ENCODE results near the gene B4GALT3. TPM values are rescaled to one million over a fixed set of nuclear protein-coding genes. Genes with fewer than 3 reads are reported as not detected.
A peak's percentile ranks its signal among the peaks of the same experiment; 100 is the strongest.

The B4GALT3 gene
- total RNA-seq, 1 experiment from 2014 or later = 40.4 TPM

DNA sequence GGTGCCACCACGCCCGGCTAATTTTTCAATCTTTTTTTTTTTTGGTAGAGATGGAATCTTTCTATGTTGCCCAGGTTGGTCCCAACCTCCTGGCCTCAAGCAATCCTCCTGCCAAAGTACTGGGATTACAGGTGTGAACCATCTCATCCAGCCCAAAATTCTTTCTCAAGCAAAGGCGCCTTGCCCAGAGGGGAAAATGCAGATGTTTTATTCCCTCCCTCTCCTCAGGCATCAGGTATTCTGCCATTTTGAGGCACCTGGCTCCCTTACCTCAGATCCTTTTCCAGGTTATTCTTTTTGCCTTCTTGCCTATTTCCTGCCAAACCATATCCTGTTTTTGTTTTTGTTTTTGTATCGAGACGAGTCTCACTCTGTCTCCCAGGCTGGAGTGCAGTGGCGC lies 11.1 kb upstream of the B4GALT3 start:
- no peak for DNase-seq (ENCODE audit: low read depth)

DNA sequence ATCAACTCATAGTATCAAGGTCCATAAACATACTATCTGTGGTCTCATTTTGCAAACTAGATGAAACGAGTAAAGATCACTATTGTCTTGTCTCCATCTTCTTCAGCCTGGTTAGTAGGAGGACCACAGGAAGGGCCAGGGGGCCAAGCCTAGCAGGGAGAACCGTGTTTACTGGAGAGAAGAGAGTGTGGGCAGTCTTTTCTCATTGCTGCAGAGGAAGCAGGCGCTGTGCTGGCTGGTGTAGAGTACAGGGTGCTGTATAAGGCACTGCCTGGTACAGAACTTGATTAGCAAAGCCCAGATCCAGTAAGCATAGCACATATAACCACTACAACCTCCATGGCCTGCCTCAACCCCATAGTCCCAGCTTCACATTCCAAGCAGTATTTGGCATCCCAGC lies 10.0 kb upstream of the B4GALT3 start:
- no peak for DNase-seq (ENCODE audit: low read depth)

DNA sequence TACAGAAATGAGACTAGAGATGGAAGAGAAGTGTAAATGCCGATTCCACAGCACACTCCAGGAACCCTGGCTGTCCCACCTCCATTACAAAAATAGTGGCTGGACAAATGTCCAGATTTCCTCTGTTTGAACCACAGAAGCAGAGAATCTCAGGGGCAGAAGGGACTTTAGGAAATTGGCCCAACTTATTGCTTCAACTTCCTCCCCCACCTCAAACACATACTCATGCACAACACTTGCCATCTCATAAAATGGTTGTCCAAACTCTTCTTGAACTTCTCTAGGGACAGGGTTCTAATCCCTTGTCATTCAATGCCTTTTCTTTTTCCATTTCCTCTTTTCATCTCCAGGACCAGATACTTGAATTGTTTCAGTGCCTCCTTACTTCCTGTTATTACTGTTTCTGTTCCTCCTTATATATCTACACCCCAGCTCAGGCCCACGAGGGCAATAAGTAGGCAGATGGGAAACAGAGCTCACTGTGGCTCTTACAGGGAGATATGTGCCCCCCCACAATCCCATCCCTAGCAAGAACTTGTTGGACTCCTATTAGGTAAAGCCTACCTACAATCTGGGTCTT lies 8.5 kb upstream of the B4GALT3 start:
- no peak for DNase-seq (ENCODE audit: low read depth)

GRCh38 chr1:161185282-161185682 lies 8.0 kb upstream of the B4GALT3 start:
- DNase-seq (ENCODE audit: low read depth) = peak; percentile 98

- DNase-seq (ENCODE audit: low read depth) = peak; percentile 77
Observed at GRCh38 chr1:161182214-161182613, 4.9 kb upstream of the B4GALT3 start.

- peak; percentile 55 for DNase-seq (ENCODE audit: low read depth)
Observed at GRCh38 chr1:161180639-161181038, 3.3 kb upstream of the B4GALT3 start.

GRCh38 chr1:161179698-161180097 lies 2.4 kb upstream of the B4GALT3 start:
- DNase-seq (ENCODE audit: low read depth) = no peak

- DNase-seq (ENCODE audit: low read depth) = no peak
Observed at GRCh38 chr1:161177936-161178244, 583 bp upstream of the B4GALT3 start.

DNA sequence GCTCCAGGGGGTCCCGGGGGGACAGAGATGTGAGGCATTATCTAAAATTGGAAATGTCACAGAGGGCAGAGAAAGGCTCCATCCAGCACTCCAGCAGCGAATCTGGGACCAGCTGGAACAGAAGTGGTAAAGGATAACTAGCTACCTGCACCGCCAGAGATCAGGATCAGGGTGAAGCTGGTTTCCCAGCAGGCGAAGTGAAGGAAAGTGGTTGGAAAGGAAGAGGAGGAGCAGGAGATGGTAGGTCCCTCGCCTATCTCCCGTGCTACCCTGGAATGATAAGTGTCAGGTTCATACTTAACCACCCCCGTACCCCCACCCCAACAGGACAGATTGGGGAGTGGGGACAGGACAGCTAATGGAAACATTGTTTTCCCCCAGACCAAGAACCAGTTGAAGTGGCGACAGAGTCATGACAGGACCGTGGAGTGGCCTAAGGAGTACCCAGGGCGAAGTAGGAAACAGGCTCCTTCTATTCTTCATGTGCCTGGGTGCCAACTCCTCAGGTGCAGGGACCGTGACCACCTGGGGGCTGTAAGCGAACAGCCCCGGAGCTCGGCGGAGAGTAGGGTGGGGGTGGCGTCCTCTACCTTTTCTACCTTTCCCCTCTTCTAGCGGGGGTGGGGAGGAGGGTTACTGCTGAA lies 717 bp downstream of the B4GALT3 start:
- DNase-seq (ENCODE audit: low read depth) = no peak

DNA sequence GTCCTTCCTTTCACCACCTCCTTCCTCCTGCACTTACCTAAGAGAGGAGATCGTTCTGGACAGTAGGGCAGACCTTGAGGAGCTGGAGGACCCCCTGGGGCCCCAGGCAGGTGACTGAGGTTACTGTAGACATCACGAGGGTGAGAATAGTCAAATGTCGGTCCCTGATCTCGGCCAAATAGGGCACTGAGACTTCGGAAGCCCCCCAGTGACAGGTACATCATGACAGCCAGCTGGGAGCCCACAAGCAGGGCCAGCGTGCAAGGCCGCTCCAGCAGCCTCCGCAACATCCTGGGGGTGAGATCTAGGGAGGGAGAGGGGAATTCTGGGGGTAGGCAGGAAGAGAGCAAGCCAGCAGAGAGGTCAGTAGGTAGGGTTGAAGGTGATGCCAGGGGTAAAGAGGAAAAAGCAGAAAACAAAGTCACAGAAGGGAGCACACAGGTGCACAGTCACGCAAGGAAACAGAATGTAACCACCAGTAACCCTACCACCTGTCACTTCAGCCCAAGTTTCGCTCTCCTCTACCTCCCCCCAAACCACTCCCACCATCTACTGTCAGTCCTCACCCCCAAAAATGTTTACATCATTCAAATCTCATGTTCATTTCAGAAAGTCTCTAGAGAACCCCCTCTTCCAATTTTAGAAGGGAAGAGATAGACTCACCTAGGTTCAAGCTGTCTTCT lies 1.4 kb downstream of the B4GALT3 start:
- no peak for DNase-seq (ENCODE audit: low read depth)

- no peak for DNase-seq (ENCODE audit: low read depth)
Observed at GRCh38 chr1:161174911-161175310, 2.4 kb downstream of the B4GALT3 start.

- no peak for DNase-seq (ENCODE audit: low read depth)
Observed at GRCh38 chr1:161173711-161174110, 3.6 kb downstream of the B4GALT3 start.

- DNase-seq (ENCODE audit: low read depth) = peak; percentile 92
Observed at GRCh38 chr1:161172776-161173376, 4.4 kb downstream of the B4GALT3 start.

DNA sequence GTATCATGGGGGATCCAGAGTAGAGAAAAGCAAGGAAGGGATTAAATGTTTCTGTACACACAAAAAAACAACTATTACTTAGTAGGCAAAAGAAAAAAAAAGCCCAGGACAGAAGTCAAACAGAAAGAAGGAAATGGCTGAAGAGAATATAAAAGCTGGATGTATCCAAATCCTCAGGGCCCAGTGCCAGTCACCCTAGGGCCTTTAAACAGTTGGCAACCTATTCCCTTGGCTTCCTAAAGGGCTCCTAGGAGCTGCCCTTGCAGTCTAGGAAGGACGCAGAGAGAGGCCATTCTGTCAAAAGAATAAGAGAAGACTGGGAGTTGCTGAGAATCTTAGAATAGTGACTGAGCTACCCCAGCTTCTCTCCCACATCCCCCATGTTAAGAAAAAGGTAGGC lies 5.0 kb downstream of the B4GALT3 start:
- DNase-seq (ENCODE audit: low read depth) = no peak

GRCh38 chr1:161171696-161172095 lies 5.6 kb downstream of the B4GALT3 start:
- DNase-seq (ENCODE audit: low read depth) = no peak

DNA sequence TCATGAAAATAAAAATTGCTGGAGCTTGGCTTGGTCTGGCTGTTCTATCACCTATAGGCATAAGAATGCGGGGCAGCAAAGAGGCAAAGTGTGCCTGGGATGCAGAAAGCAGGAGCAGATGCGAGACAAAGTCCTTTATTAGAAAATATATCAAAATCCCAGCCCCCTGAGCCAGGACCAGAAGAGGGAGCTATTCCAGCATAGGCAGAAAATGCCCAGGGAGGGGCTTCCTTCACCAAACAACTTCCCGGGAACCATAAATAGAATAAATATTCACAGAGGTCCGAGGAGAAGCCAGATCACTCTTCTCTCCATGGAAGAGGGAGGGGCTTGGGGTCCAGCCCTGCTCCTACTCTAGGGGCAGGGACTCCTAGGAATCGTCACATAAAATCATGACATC lies 6.1 kb downstream of the B4GALT3 start:
- no peak for DNase-seq (ENCODE audit: low read depth)

GRCh38 chr1:161168906-161169305 lies 8.4 kb downstream of the B4GALT3 start:
- no peak for DNase-seq (ENCODE audit: low read depth)

DNA sequence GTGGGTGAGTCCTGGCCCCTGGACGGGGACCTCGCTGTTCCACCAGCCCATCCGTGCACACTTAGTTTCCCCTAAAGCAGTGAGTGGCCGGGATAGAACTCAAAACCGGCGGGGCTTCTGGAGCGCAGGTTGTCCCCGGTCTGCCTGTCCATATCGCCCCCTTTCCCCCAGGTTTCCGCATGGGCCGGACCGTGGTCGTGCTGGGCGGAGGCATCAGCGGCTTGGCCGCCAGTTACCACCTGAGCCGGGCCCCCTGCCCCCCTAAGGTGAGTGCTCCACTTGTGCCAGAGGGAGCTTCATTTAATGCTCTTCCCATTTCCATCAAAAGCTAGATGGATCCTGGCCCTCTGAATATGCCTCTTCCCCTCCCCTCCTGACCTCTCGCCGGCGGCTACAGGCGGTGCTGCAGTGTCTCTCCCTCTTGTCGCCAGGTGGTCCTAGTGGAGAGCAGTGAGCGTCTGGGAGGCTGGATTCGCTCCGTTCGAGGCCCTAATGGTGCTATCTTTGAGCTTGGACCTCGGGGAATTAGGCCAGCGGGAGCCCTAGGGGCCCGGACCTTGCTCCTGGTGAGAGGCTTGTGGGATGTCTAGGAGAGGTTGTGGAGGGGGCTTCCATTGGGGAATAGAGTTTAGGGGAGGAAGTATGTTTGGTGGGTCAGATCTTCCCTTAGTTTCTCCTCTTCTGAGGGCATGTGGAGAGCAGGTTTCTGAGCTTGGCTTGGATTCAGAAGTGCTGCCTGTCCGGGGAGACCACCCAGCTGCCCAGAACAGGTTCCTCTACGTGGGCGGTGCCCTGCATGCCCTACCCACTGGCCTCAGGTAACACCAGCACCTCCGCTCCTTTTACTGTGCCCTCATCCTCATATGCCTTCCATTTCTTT lies 10.4 kb downstream of the B4GALT3 start:
- DNase-seq (ENCODE audit: low read depth) = no peak

DNA sequence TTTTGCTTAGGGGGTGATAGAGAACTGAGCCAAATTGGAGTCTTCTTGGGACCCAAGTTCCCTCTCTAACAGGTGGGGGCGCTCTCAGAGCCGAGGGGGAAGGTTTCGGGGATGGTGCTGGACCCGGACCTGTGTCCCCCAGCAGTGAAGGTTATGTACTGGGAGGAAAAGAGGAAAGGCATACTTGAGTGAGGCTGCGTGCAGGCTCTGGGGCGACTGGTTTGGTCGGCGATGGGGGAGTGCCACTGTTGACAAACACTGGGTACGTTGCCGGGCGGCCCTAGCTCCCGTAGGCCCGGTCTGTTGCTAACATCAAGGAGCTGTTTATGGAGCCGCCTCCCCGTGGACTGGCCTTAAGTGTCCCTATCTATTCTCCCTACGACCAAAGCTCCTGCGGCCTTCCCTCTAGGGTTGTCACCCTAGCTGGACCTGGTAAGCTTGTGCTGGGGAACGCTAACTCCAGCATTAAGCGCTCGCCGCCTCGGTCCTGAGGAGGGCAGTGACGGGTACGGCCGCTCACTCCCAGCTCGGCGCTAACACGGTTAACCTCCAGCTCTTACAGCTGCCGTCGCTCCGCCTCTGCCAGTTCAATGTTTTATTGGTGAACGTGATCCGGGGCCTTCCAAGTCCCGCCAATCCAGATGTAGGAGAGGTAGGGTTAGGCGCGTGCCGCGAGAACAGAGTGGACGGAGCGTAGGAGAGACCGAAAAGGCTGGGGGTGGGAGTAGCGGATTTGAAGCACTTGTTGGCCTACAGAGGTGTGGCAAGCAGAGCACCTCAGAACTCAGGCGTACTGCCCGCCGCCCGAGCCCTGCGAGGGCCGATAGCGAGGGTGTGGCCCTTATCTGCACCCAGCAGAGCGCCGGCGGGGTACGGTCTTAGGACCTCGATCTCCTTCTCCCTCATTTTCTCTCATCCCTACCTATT lies 11.3 kb downstream of the B4GALT3 start, which contains the start of gene PPOX:
Gene PPOX, plus strand, starts transcription at position 685 of the 927 bp plus-strand sequence. CDS start 422 bp downstream, outside the sequence.
- DNase-seq (ENCODE audit: low read depth) = peak; percentile 97

DNA sequence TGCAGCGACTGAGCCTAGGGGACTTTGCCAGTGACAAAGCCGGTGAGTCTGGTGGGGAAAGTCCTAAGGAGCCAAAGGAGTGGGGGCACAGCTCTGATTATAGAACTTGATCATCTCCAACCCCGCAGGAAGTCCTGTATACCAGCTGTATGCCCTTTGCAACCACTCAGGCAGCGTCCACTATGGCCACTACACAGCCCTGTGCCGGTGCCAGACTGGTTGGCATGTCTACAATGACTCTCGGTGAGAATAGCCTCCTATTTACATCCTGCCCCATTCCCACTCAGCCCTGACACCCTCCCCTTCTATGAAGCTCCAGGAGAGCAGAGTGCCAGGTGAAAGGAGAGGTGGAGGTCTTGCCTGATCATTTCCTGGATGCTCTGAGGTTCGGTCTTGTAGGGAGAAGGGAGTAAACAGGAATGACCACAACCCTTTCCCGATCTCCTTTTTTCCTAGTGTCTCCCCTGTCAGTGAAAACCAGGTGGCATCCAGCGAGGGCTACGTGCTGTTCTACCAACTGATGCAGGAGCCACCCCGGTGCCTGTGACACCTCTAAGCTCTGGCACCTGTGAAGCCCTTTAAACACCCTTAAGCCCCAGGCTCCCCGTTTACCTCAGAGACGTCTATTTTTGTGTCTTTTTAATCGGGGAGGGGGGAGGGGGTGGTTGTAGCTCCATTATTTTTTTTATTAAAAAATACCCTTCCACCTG lies 12.3 kb downstream of the B4GALT3 start:
- no peak for DNase-seq (ENCODE audit: low read depth)

Measured in LHCN-M2 (cell line).